IPS DF 6.9 (cell line): ENCODE measurements around the gene SNAP23.
"Not testable (repeated sequence)": the region's sequence is repeated elsewhere in the genome, so short reads cannot be mapped to it uniquely, and the experiment has no call there.

Source experiments
- DNase-seq: peaks from one replicate; pipeline ENCODE4 v3.0.0-alpha.2; 2013; ENCODE audit warnings: low read depth, low spot score
- H3K27ac ChIP-seq: one replicate; pipeline ENCODE4 v1.5.1; 2013; ENCODE audit warnings: low read length, control low read depth
- H3K27me3 ChIP-seq: 2 replicates; pipeline ENCODE4 v1.6.1; 2013; ENCODE audit warnings: mild to moderate bottlenecking, low read length; ENCODE audit not compliant: control insufficient read depth, insufficient read depth
- H3K36me3 ChIP-seq: 2 replicates; pipeline ENCODE4 v1.6.1; 2013; ENCODE audit warnings: low read length; ENCODE audit not compliant: control insufficient read depth, insufficient read depth
- H3K4me1 ChIP-seq: 2 replicates; pipeline ENCODE4 v1.6.1; 2013; ENCODE audit warnings: low read length; ENCODE audit not compliant: control insufficient read depth, insufficient read depth
- H3K4me3 ChIP-seq: 2 replicates; pipeline ENCODE4 v1.5.1; 2013; ENCODE audit warnings: mild to moderate bottlenecking, low read length
- H3K9me3 ChIP-seq: 2 replicates; pipeline ENCODE4 v1.6.1; 2013; ENCODE audit warnings: low read length, inconsistent platforms; ENCODE audit not compliant: control insufficient read depth, insufficient read depth
- WGBS: extraction: QIAGEN DNeasy Blood & Tissue Kit; methylation state at CpG from one replicate; pipeline ENCODE4 v1.1.7; 2013; ENCODE audit warnings: mixed read lengths, missing lambda C conversion rate; ENCODE audit not compliant: insufficient read length, insufficient coverage; 5-methylcytosine and 5-hydroxymethylcytosine counted together

SNAP23 gene

GRCh38 chr15:42528970-42529369 is 33.5 kb downstream of the SNAP23 start:
- Histone ChIP-seq H3K36me3 (peaks cover 4% of the 10 kb centered on the region; the same call in 1 of the 2 replicates), H3K4me3 (no peak overlapping the region), H3K9me3 (no peaks in the 10 kb centered on the region), H3K27ac (no peak overlapping the region), H3K27me3 (no peaks in the 10 kb centered on the region), H3K4me1 (no peaks in the 10 kb centered on the region)
- no CpG with 5 or more reads among the region's 3 CpGs for WGBS
- no peak for DNase-seq

- Histone ChIP-seq H3K27ac (no peak overlapping the region), H3K4me1 (no peaks in the 10 kb centered on the region), H3K36me3 (peaks cover 4% of the 10 kb centered on the region; the same call in 1 of the 2 replicates), H3K4me3 (no peak overlapping the region), H3K9me3 (no peaks in the 10 kb centered on the region), H3K27me3 (no peaks in the 10 kb centered on the region)
- WGBS = no CpG with 5 or more reads among the region's 1 CpG
- no peak for DNase-seq
Measured at GRCh38 chr15:42533246-42533645, 37.8 kb downstream of the SNAP23 start.

GRCh38 chr15:42544853-42545629 is 49.6 kb downstream of the SNAP23 start:
- DNase-seq = no peak
- no peaks in the 10 kb centered on the region for H3K27me3 ChIP-seq

GRCh38 chr15:42547918-42548248 is 52.4 kb downstream of the SNAP23 start:
- WGBS = no CpG with 5 or more reads among the region's 9 CpGs
- no peak for DNase-seq
- Histone ChIP-seq H3K27me3 (no peaks in the 10 kb centered on the region), H3K27ac (no peak overlapping the region), H3K9me3 (no peaks in the 10 kb centered on the region), H3K36me3 (no peaks in the 10 kb centered on the region), H3K4me3 (peak overlapping the region; percentile 77), H3K4me1 (no peaks in the 10 kb centered on the region)

More at GRCh38 chr15:42544853-42545629, 49.6 kb downstream of the SNAP23 start:
- Histone ChIP-seq H3K4me1 (no peaks in the 10 kb centered on the region), H3K9me3 (no peaks in the 10 kb centered on the region), H3K4me3 (no peak overlapping the region), H3K27ac (no peak overlapping the region), H3K36me3 (no peaks in the 10 kb centered on the region)
- WGBS = no CpG with 5 or more reads among the region's 4 CpGs

- Histone ChIP-seq H3K36me3 (no peaks in the 10 kb centered on the region), H3K4me3 (peak within 1 kb of the TSS; percentile 77), H3K4me1 (no peaks in the 10 kb centered on the region), H3K27me3 (no peaks in the 10 kb centered on the region), H3K27ac (no peak within 1 kb of the TSS), H3K9me3 (no peaks in the 10 kb centered on the region)
- WGBS = no CpG with 5 or more reads among the region's 71 CpGs
- peak; percentile 82 for DNase-seq
Measured at GRCh38 chr15:42548249-42549031, 53.0 kb downstream of the SNAP23 start, which contains the start of the genes HAUS2 and LRRC57. Gene HAUS2, plus strand, starts transcription at chr15:42548838. Its CDS starts 35 bp downstream, at chr15:42548873. Gene LRRC57, minus strand, starts transcription at chr15:42548793. Its CDS starts 359 bp downstream, at chr15:42548434.

- peak overlapping the region; percentile 77 for H3K4me3 ChIP-seq
- H3K36me3 ChIP-seq = no peaks in the 10 kb centered on the region
- H3K27me3 ChIP-seq = no peaks in the 10 kb centered on the region
- DNase-seq = no peak
- H3K27ac ChIP-seq = no peak overlapping the region
- no peaks in the 10 kb centered on the region for H3K9me3 ChIP-seq
- no CpG with 5 or more reads among the region's 15 CpGs for WGBS
- H3K4me1 ChIP-seq = no peaks in the 10 kb centered on the region
Measured at GRCh38 chr15:42549032-42549491, 53.6 kb downstream of the SNAP23 start.

DNA sequence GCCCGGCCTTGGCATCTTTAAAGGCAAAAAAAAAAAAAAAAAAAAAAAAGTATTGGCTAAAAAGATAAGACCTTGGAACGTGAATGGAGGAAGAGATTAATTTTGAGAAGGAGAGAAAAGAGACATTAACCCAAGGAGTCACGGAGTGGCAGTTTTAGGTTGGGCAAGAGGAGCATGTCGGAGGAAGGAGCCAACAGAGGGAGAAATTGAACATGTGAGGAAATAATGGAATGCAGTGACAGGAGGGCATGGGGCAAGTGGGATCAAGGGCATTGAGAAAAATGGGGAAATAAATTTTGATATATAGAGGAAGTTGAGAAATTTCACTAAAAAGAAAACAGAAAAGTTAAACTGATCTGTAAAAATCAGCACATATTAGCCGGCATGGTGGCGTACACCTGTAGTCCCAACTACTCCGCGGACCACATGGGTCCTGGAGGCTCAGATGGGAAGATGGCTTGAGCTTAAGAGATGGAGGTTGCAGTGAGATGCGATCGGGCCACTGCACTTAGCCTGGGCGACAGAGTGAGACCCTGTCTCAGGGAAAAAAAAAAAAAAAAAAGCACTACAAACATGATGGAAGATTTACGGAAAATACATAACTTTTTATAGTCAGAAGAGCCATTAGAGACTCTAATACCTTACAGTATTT is 54.4 kb downstream of the SNAP23 start:
- no peak overlapping the region for H3K27ac ChIP-seq

GRCh38 chr15:42553554-42553953 is 58.1 kb downstream of the SNAP23 start:
- Histone ChIP-seq H3K4me1 (no peaks in the 10 kb centered on the region), H3K27me3 (no peaks in the 10 kb centered on the region), H3K36me3 (0 out of 2 replicates have a peak, but pooled peaks cover 1% of the 10 kb centered on the region), H3K9me3 (no peaks in the 10 kb centered on the region), H3K4me3 (no peak overlapping the region), H3K27ac (no peak overlapping the region)
- DNase-seq = no peak
- no CpG with 5 or more reads among the region's 1 CpG for WGBS

More for the DNA sequence above, 54.4 kb downstream of the SNAP23 start:
- no CpG with 5 or more reads among the region's 12 CpGs for WGBS
- H3K4me1 ChIP-seq = no peaks in the 10 kb centered on the region
- H3K36me3 ChIP-seq = no peaks in the 10 kb centered on the region
- no peak for DNase-seq
- no peaks in the 10 kb centered on the region for H3K9me3 ChIP-seq
- no peaks in the 10 kb centered on the region for H3K27me3 ChIP-seq
- no peak overlapping the region; the same call in 1 of the 2 replicates for H3K4me3 ChIP-seq

DNA sequence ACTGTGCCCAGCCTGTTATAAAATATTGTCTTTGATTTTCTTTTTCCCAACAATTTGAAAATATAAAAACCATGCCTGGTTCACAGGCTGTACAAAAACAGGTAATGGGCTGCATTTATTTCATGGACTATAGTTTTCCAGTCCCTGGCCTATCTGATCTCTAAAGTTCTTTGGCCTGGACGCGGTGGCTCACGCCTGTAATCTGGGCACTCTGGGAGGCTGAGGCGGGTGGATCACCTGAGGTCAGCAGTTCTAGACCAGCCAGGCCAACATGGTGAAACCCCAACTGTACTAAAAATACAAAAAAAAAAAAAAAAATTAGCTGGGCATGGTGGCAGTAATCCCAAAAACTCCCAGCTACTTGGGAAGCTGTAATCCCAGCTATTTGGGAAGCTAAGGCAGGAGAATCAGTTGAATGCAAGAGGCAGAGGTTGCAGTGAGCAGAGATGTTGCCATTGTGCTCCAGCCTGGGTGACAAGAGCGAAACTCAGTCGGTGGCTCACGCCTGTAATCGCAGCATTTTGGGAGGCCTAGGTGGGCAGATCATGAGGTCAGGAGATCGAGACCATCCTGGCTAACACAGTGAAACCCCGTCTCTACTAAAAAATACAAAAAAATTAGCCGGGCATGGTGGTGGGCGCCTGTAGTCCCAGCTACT is 61.2 kb downstream of the SNAP23 start:
- H3K4me1 ChIP-seq, H3K27me3 ChIP-seq, H3K36me3 ChIP-seq, H3K9me3 ChIP-seq, DNase-seq, H3K27ac ChIP-seq, H3K4me3 ChIP-seq: not testable (repeated sequence)
- WGBS = no CpG with 5 or more reads among the region's 12 CpGs

- no peaks in the 10 kb centered on the region for H3K27me3 ChIP-seq
- H3K27ac ChIP-seq = no peak overlapping the region
- H3K9me3 ChIP-seq = no peaks in the 10 kb centered on the region
- H3K4me3 ChIP-seq = no peak overlapping the region
- peaks cover 4% of the 10 kb centered on the region; the same call in 1 of the 2 replicates for H3K36me3 ChIP-seq
- no CpG with 5 or more reads among the region's 3 CpGs for WGBS
- H3K4me1 ChIP-seq = no peaks in the 10 kb centered on the region
- DNase-seq = no peak
Measured at GRCh38 chr15:42558739-42559138, 63.3 kb downstream of the SNAP23 start.
